GM19452 (cell line): ENCODE measurements around the gene PARVB.

Experiments
- ATAC-seq: cut with Tn5 transposase; IDR thresholded peaks from one replicate; pipeline ENCODE4 v1.9.1; 2021; ENCODE audit not compliant: unreplicated experiment

Gene PARVB

GRCh38 chr22:44130076-44130711, 106.1 kb downstream of the PARVB start:
- ATAC-seq, result no peak

- ATAC-seq, result no peak
These were observed 107.3 kb downstream of the PARVB start for GRCh38 chr22:44131412-44131811.

DNA sequence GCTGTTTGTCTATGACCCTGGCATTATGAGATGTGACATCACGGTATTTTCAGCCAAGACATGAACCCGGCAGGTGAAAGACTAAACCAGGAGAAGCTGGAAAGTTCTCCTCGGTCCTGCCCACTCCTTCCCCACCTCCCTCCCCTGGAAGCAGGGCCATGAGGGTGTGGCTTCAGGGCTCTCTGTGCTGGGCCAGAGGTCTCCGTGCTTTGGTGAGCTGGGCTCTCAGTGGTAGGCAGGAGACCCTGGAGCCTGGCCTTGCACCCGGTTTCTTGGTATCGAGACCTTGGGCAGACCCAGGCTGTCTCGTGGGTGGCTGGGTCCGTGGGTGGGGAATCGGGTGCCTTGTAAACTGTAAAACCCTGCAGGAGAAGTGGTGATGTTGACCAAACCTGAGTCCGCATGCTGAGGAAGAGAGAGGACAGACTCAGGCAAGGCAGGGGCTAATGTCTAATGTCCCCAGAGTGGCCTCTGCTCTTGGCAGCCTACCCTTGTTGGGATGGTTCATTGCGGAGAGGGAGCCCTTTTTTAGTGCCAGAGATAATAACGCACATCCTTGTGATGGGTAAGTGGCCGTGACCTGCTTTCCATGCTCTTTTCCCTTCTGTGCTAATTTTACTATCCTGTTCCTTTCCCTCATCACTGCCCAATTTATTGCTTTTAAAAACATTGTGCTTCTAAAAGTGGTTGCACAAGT, 108.0 kb downstream of the PARVB start:
- ATAC-seq, result no peak

DNA sequence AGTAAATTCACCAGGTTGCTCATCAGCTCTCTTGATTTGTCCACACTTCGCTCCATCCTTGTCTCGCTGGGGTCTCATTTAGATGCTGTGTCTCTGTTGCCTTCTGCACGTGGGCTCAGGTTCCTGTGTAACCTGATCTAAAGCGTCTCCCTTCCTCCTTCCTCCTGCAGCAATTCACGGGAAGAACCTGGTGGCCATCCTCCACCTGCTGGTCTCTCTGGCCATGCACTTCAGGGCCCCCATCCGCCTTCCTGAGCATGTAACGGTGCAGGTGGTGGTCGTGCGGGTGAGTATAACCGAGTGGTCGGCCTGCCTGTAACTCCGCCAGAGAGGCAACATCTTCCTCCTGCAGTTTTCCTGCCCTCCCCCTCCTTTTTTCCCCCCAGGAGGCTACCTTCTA, 108.6 kb downstream of the PARVB start:
- ATAC-seq, result no peak

- ATAC-seq, result no peak
These were observed 109.1 kb downstream of the PARVB start for GRCh38 chr22:44133161-44133560.

- no peak for ATAC-seq
These were observed 109.9 kb downstream of the PARVB start for GRCh38 chr22:44133901-44134571.

DNA sequence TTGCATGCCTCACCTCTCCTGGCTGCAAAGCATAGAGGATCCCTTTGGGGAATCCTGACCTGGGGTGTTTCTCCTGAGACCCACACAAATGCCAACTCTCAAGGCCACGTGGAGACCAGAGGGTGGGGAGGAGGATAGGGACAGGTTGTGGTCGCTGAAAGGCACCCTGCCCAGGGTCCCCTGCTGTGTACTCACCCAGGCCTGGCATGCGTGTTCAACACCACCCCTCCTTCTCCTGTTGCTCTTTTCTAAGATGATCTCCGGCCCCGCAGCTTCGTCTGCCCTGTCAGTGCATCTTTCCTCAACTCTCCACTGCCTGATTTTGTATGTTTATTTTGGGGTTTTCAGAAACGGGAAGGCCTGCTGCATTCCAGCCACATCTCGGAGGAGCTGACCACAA, 112.0 kb downstream of the PARVB start:
- ATAC-seq, result no peak

GRCh38 chr22:44136786-44137185, 112.7 kb downstream of the PARVB start:
- no peak for ATAC-seq

DNA sequence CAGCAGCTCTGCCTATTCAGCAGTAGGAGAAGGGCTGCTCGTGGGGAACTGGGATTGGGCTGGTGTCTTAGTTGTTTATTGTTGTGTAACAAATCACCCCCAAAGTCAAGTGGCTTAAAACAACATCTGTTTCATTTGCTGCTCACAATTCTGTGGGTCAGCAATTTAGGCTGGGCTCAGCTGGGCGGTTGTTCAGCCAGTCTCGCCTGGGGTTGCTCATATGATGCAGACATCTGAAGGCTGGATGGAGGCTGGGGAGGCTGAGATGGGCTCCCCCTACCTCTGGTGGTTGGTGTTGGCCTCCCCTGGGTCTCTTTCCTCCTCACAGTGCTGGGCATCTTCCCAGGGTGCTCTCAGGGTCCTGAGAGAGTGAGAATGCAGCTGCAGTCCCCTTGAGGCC, 113.3 kb downstream of the PARVB start:
- ATAC-seq, result no peak

DNA sequence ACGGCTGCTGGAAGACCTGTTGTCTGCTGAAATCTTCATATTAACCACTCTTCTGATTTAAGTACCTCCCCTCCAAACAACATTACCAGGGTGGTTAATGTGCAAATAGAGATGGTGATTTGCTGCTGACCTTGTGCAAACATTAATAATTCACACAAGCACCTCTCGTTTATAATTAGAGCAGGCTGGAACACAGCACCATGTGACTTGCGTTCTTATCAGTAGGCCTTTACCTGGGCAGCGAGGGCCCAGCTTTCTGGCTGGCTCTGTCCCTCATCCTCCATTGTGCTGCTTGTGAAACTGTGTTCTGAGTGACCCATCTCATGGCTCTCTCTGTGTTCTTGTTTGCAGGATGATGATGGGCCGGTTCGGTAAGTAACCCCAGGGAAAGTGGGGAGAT, 115.7 kb downstream of the PARVB start:
- ATAC-seq, result no peak

DNA sequence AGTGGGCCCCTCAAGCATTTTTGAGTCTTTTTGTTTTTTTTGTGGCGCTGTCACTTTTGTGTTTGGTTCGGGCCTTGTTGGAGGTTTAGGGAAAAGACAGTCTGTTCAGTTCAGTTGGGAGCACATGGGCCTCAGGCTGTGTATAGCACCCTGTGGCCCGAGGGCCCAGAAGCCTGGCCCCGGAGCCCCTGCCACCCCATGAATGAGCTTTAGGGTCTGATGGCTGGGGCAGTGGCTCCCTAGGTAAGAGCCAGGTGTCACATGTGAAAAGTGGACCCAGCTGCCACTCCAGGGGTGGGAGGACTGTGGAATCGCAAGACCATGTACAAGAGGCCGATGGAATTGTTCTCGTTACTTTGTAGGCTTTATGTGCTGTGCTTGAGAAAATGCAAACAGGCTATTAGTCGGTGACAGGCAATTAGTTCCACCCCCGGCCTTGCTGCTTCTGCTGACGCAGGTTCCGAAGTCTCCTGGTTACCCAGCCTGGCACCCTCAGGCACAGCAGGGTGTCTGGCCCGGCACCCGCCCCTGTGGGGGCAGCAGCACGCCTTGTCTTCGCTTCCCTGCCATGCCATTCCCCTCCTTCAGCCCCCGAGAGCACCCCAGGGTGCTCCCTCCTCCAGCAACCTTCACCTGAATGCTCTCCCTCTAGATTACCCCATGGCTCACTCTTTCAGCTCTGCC, 118.5 kb downstream of the PARVB start:
- ATAC-seq, result no peak

- ATAC-seq, result no peak
These were observed 119.0 kb downstream of the PARVB start for GRCh38 chr22:44143105-44143474.

GRCh38 chr22:44143579-44143978, 119.5 kb downstream of the PARVB start:
- no peak for ATAC-seq

DNA sequence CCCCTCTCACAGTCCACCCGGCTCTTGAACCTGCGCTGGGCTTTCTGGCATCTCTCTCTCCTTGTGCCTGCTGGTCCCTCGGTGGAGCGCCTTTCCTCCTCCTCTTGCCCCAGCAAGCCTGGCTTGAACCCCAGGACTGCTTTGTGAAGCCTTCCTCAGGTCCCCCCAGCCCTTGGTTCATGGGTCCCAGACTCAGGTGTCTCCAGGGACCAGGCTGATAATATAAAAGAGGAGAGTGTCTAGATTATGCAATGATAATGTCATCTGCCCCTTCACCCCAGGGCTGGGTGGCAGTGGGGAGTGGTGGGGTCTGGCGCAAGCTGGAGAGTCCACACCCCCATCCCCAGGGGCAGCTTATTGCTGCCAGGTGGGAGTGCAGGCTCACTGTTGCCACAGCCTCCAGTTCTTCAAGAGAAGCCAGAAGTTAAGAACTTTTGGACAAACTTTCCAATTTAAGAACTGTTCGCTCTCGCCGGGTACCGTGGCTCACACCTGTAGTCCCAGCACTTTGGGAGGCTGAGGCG, 120.0 kb downstream of the PARVB start:
- no peak for ATAC-seq

- ATAC-seq, result no peak
These were observed 121.4 kb downstream of the PARVB start for GRCh38 chr22:44145544-44145943.

DNA sequence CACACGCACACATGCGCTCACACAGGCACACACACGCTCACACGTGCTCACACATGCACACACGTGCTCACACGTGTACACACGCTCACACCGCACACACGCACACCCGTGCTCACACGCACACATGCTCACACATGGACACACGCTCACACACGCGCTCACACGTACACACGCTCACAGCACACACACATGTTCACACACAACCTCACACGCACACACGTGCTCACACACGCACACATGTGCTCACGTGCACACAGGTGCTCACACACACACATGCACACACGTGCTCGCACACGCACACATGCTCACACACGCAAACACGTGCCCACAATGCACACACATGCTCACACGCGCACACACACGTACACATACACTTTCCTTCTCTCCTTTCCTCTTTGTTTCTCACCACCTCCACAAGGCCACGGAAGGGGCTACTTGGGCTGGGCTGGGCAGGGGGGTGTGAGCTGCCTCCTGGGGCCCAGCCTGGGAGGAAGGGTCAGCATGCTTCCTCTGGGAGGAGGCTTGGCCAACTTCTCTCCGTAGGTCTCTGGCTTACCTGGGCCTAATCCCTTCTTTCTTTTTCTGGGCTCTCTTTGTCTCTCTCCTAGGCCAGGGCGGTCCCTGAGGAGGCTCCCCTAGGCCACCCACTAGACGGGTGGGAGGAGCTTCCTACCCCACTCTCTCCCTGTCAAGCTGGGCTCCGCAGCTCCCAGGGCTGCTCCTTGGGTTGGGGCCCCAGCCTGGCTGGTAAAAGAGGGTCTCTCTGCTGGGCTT, 122.2 kb downstream of the PARVB start:
- no peak for ATAC-seq

DNA sequence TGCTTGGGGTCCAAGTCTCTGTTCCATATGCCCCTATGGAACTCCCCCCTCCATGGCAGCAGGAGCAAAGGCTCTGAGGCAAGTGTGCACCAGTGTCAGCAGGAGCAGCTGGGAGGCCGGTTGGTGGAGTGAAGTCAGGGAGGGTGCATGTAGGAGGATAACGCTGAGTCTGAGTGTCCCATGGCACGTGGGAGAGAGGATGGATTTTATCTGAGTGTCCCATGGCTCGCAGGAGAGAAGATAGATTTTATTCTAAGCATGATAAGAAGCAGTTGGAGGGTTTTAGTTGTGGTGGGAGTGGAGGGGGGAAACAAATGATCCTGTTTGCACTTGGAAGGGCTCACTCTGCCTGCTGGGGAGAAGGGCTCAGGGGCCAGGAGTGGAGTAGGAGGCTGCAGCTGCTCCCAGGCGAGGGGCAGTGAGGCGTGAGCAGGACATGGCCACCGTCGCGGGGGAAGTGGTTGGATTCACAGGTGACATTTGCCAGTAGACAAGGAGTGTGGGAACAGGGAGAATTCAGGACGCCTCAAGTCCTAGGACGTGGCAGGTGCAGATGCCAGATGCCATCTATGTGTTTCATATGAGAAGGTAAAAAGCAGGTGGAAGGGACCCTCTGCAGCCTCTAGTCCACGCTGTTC, 123.0 kb downstream of the PARVB start:
- ATAC-seq, result no peak

DNA sequence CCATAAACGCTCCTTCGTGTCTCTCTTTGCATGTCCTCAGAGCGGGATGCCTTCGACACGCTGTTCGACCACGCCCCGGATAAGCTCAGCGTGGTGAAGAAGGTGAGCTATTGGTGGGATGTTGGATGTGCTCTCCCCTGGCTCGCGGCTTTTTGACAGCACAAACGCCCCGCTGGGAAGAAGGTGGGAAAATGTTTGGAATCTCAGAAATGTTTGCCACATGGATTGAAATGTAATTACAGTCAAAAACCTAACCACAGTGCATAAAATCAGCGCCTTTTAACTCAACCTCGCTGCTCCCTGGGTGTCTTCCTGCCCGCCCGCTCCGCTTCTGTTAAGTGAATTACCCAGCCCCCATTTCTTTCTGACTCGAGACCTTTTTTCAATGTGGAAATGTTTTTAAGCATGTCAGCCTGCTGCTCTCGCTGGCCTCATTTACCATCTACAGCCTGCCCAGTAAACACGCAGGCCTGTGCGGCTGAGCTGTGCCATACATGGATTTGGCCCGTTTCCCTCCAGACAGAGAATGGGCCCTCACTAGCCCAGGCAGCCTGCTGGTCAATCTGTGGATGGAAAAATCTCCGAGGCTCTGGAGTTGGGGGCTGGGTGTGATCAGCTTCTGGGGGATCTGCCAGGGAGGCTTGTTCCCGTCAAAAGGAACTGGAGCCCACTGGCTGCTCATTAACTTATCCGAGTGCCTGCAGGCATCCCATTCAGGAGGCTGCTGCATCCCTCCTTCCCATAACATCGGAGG, 123.9 kb downstream of the PARVB start:
- ATAC-seq, result no peak

GRCh38 chr22:44151676-44152075, 127.6 kb downstream of the PARVB start:
- ATAC-seq, result no peak

- ATAC-seq, result no peak
These were observed 129.6 kb downstream of the PARVB start for GRCh38 chr22:44153710-44154109.
